SJSA1 (cell line): Measurements from ENCODE around the gene PFAS. TPM values are rescaled to one million over a fixed set of nuclear protein-coding genes. Genes with fewer than 3 reads are reported as not detected.
"Not testable (repeated sequence)": the region's sequence is repeated elsewhere in the genome, so short reads cannot be mapped to it uniquely, and the experiment has no call there.

Experiments used
- DNase-seq, 2 experiments: peaks; one replicate each; pipeline ENCODE4 v3.0.0-alpha.2; 2015 to 2020; ENCODE audit warnings: low spot score in 2 of 2, low read depth in 1 of 2
- H3K27ac ChIP-seq: fragments of 250-450 bp; sonication (Bioruptor Pico); 2 replicates; pipeline ENCODE4 v1.5.1; 2020; ENCODE audit warnings: mild to moderate bottlenecking, moderate library complexity
- H3K27me3 ChIP-seq: fragments of 250-450 bp; sonication (Bioruptor Pico); replicated peaks from 2 replicates; pipeline ENCODE4 v1.5.1; 2020; ENCODE audit warnings: mild to moderate bottlenecking, moderate library complexity
- H3K36me3 ChIP-seq: fragments of 250-450 bp; sonication (Bioruptor Pico); 2 replicates; pipeline ENCODE4 v1.5.1; 2020; ENCODE audit warnings: mild to moderate bottlenecking
- H3K4me1 ChIP-seq: fragments of 250-450 bp; sonication (Bioruptor Pico); replicated peaks from 2 replicates; pipeline ENCODE4 v1.6.1; 2021; ENCODE audit warnings: mild to moderate bottlenecking
- H3K4me3 ChIP-seq: fragments of 250-450 bp; sonication (Bioruptor Pico); 2 replicates; pipeline ENCODE4 v1.5.1; 2020; ENCODE audit warnings: mild to moderate bottlenecking
- H3K9me3 ChIP-seq: fragments of 250-450 bp; sonication (Bioruptor Pico); replicated peaks from 2 replicates; pipeline ENCODE4 v1.5.1; 2020; ENCODE audit warnings: mild to moderate bottlenecking
- total RNA-seq: library from RNA; depleted of rRNA; stranded (reverse); fragments of >200 nt; shearing (Covaris generic); gene quantifications from 2 replicates; pipeline ENCODE4 v1.2.3, GENCODE V29; 2014; rRNA removed

The PFAS gene, protein sequence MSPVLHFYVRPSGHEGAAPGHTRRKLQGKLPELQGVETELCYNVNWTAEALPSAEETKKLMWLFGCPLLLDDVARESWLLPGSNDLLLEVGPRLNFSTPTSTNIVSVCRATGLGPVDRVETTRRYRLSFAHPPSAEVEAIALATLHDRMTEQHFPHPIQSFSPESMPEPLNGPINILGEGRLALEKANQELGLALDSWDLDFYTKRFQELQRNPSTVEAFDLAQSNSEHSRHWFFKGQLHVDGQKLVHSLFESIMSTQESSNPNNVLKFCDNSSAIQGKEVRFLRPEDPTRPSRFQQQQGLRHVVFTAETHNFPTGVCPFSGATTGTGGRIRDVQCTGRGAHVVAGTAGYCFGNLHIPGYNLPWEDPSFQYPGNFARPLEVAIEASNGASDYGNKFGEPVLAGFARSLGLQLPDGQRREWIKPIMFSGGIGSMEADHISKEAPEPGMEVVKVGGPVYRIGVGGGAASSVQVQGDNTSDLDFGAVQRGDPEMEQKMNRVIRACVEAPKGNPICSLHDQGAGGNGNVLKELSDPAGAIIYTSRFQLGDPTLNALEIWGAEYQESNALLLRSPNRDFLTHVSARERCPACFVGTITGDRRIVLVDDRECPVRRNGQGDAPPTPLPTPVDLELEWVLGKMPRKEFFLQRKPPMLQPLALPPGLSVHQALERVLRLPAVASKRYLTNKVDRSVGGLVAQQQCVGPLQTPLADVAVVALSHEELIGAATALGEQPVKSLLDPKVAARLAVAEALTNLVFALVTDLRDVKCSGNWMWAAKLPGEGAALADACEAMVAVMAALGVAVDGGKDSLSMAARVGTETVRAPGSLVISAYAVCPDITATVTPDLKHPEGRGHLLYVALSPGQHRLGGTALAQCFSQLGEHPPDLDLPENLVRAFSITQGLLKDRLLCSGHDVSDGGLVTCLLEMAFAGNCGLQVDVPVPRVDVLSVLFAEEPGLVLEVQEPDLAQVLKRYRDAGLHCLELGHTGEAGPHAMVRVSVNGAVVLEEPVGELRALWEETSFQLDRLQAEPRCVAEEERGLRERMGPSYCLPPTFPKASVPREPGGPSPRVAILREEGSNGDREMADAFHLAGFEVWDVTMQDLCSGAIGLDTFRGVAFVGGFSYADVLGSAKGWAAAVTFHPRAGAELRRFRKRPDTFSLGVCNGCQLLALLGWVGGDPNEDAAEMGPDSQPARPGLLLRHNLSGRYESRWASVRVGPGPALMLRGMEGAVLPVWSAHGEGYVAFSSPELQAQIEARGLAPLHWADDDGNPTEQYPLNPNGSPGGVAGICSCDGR (N-terminal part only)
- 29.3 and 60.1 TPM in 2 replicates for total RNA-seq

DNA sequence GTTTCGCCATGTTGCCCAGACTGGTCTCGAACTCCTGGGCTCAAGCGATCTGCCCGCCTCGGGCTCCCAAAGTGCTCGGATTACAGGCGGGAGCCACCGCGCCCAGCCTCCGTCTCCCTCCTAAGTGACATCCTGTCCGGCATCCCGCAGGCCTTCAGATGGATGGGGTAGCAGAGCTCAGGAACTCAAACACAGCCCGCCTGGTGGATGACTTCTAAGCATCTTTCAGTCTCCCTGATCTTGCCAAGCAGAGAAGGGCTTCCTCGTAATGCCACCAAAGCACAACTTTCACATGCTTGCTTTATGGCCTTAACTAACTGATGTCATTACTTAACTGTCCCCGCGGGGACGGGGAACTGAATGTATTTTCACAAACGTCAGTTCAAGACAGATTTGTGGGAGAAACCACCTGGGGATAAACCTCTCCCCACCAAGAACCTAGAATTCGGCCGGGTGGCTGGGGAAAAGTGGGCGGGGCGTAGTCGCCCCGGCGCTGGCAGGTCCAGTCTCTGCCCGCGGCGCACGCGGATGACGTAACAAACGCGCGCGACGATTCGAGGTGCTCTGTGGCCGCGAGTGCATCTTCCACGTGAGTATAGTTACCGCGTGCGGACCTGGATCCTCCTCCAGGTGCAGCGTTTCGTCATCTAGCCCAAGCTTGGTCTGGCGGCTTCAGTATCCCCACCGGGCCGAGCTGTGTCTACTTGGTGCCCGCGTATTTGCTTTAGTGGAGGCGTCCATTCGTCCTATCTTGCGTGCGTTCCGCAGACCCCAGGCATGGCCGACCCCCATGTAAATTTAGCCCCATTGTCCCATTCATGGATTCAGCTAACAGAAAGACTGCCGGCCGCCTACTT is at the start of gene PFAS:
Gene PFAS, plus strand, starts transcription at position 539 of the 857 bp plus-strand sequence. CDS start 4,649 bp downstream, outside the sequence.
- H3K9me3 ChIP-seq: no peaks in the 10 kb centered on the region
- H3K4me3 ChIP-seq: peak within 1 kb of the TSS; percentile 67
- H3K27me3 ChIP-seq: no peaks in the 10 kb centered on the region
- H3K4me1 ChIP-seq: peaks cover 9% of the 10 kb centered on the region
- H3K27ac ChIP-seq: peak within 1 kb of the TSS; percentile 36
- DNase-seq: peak; percentile 89 to 94
- H3K36me3 ChIP-seq: peaks cover 2% of the 10 kb centered on the region; the same call in 1 of the 2 replicates

DNA sequence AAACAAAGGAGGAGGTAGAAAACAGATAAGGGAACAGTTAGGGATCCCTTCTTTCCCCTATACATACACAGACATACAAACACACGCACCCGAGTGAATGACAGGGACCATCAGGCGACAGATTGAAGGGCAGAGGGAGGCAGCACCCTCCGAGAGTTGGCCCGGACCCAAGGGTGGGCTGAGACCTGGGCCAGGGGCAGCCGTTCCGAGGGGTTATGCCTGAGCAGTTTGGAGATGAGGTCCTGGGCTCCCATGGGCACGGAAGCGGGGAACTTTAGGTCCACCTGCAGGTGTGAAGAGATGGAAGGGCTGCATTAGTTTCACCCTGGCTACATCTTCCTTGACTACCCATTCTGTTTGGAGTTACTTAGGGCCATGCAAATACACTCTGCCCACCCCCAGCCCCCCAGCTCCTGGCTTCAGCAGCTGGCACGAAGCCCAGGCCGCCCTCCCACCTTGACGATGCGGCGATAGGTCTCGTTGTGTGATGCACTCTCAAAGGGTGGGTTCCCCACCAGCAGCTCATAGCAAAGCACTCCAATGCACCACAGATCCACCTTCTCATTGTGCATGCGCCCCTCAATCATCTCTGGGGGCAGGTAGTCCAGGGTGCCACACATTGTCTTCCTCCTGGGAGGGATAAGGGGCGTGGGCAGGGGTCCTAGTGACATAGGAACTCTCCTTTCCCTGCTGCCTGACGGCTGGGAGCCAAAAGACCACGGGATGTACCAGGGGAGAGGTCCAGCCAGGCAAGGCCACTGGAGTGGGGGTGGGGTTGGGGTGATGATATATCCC is 44.1 kb upstream of the PFAS start:
- Histone ChIP-seq H3K4me1 (peaks cover 12% of the 10 kb centered on the region), H3K36me3 (peaks cover 88% of the 10 kb centered on the region), H3K9me3 (no peaks in the 10 kb centered on the region), H3K27ac (no peak overlapping the region), H3K4me3 (no peak overlapping the region), H3K27me3 (no peaks in the 10 kb centered on the region)
- DNase-seq: no peak

DNA sequence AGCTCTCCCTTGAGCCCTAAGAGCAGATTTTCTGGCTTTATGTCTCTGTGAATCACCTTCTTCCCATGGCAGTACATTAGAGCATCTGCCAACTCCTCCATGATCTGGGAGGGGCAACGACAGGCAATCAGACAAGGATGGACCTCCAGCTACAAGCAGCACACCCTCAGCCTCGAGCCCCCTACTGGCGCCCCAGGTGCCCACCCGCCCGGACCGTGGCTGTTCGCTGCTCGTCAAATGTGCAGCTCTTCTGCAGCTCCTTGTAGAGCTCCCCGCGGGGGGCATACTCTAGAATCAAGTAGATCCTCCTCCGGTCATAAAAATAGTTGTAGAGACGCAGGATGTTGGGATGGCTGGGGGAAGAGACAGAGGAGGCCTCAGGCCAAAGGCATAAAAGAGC is 42.6 kb upstream of the PFAS start:
- Histone ChIP-seq H3K4me3 (no peak overlapping the region), H3K9me3 (no peaks in the 10 kb centered on the region), H3K36me3 (peaks cover 83% of the 10 kb centered on the region), H3K4me1 (peaks cover 18% of the 10 kb centered on the region), H3K27ac (no peak overlapping the region), H3K27me3 (no peaks in the 10 kb centered on the region)
- no peak for DNase-seq

DNA sequence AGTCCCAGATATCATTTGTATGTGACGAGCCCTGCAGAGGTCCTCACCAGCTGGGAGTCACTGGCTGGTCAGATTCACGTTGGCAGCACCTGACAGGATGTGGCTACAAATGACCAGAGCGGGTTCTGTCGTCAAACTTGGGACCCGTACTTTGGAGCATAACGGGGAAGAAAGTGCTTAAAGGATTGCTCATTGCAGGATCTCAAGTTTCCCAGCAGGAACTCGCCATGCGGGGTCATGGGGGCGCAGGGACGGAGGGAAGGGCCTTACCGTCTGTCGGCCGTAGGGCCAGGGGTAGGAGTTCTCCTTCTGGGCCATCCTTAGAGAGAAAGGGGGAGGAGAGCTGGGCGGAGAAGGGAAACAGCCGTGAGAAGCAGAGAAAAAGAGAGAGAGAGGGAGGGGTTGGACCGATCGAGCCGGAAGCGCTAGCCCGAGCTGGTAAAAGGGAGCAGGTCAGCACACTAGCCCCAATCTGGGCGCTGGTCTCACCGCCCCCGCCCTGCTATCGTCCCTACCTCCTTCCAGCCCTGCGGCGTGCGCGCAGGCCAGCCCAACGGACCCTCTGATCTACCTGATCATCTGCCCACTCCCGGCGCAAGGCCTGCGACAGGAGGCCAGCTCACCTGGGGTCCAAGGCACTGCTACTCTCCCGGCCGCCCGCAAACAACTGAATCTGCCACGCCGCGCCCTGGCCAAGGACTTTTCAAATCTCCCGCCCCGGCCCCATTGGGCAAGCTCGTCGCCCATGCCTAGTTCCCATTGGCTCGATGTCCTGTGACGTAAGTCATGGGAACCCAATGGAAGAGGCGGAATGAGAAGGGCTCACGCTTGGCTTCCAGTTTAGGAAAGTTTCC is 39.0 kb upstream of the PFAS start, which contains the start of gene AURKB:
Gene AURKB, minus strand, starts transcription at position 669 of the 854 bp plus-strand sequence. Its CDS starts 351 bp downstream, at position 318.
- peak within 1 kb of the TSS; percentile 80 for H3K4me3 ChIP-seq

DNA sequence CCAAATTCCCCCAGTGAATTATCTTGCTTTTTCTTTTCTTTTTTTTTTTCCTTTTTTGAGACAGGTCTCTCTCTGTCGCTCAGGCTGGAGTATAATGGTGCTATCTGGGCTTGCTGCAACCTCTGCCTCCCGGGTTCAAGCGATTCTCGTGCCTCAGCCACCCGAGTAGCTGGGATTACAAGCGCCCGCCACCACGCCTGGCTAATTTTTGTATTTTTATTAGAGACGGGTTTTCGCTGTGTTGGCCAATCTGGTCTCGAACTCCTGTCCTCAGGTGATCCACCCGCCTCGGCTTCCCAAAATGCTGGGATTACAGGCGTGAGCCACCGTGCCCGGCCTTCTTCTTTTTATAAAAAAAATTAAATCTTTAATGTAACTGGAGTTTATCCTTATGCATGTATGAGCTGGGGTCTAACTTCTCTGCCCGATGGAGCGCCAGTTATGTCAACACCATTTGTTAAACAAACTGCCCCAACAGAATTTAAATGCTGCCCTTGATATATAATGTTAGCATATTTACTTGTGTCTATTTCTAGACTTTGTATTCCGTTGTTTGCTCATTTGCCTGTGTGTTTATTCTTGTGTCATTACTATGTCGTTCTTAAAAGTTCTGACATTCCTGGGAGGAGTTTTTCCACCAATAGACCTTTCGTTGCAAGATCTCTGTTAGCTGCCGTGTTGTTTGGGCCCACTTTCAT is 38.2 kb upstream of the PFAS start:
- peak overlapping the region; percentile 80 for H3K4me3 ChIP-seq
- peak overlapping the region; percentile 98 for H3K27ac ChIP-seq
- H3K4me1 ChIP-seq: peaks cover 19% of the 10 kb centered on the region
- H3K36me3 ChIP-seq: peaks cover 42% of the 10 kb centered on the region
- H3K9me3 ChIP-seq: no peaks in the 10 kb centered on the region
- DNase-seq: peak; percentile 48 to 56
- H3K27me3 ChIP-seq: no peaks in the 10 kb centered on the region

More for the DNA sequence above, 39.0 kb upstream of the PFAS start, which contains the start of gene AURKB:
- Histone ChIP-seq H3K9me3 (no peaks in the 10 kb centered on the region), H3K27me3 (no peaks in the 10 kb centered on the region), H3K4me1 (peaks cover 19% of the 10 kb centered on the region), H3K36me3 (peaks cover 50% of the 10 kb centered on the region), H3K27ac (peak within 1 kb of the TSS; percentile 98)
- DNase-seq: peak; percentile 94 to 97

DNA sequence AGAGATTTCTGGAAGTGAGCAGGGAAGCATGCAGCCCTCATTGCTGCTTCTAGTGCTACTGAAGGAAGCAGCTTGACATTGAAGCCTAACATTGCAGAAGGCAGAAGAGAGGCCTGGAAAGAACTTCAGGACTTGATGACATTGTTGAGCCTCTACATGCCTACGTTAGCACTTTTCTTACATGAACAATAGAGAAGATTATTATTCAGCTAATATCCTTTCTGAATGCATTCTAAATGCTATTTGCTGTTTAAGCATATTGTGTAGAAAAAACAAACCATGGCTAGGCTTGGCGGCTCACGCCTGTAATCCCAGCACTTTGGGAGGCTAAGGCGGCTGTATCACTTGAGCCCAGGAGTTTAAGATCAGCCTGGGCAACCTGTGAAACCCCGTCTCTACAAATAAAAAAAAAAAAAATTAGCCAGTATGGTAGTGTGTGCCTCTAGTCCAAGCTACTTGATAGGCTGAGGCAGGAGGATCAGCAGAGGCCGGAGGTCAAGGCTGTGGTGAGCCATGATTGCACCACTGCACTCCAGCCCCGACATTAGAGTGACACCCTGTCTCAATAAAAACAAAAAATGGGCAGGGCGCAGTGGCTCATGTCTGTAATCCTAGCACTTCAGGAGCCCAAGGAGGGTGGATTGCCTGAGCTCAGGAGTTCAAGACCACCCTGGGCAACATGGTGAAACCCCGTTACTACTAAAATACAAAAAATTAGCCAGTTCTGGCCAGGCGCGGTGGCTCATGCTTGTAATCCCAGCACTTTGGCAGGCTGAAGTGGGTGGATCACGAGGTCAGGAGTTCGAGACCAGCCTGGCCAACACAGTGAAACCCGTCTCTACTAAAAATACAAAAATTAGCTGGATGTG is 36.5 kb upstream of the PFAS start:
- peaks cover 26% of the 10 kb centered on the region for H3K36me3 ChIP-seq
- no peak overlapping the region for H3K4me3 ChIP-seq
- no peak overlapping the region for H3K27ac ChIP-seq
- H3K4me1 ChIP-seq: peaks cover 17% of the 10 kb centered on the region
- H3K27me3 ChIP-seq: no peaks in the 10 kb centered on the region
- no peak for DNase-seq
- no peaks in the 10 kb centered on the region for H3K9me3 ChIP-seq

DNA sequence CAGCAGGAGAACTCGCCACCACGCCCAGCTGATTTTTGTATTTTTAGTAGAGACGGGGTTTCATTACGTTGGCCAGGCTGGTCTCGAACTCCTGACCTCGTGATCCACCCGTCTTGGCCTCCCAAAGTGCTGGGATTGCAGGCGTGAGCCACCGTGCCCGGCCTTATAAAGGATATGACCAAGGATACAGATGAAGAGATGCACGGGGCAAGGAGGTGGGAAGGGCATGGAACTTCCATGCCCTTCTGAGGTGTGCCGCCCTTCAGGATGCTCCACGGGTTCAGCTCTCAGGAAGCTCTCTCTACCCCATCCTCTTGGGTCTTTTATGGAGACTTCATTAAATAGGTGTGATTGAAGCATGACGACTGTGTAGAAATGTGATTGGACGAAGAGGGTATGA is 35.1 kb upstream of the PFAS start:
- DNase-seq, H3K9me3 ChIP-seq, H3K27ac ChIP-seq, H3K4me3 ChIP-seq, H3K27me3 ChIP-seq: not testable (repeated sequence)
- Histone ChIP-seq H3K4me1 (peaks cover 11% of the 10 kb centered on the region), H3K36me3 (peaks cover 14% of the 10 kb centered on the region)

DNA sequence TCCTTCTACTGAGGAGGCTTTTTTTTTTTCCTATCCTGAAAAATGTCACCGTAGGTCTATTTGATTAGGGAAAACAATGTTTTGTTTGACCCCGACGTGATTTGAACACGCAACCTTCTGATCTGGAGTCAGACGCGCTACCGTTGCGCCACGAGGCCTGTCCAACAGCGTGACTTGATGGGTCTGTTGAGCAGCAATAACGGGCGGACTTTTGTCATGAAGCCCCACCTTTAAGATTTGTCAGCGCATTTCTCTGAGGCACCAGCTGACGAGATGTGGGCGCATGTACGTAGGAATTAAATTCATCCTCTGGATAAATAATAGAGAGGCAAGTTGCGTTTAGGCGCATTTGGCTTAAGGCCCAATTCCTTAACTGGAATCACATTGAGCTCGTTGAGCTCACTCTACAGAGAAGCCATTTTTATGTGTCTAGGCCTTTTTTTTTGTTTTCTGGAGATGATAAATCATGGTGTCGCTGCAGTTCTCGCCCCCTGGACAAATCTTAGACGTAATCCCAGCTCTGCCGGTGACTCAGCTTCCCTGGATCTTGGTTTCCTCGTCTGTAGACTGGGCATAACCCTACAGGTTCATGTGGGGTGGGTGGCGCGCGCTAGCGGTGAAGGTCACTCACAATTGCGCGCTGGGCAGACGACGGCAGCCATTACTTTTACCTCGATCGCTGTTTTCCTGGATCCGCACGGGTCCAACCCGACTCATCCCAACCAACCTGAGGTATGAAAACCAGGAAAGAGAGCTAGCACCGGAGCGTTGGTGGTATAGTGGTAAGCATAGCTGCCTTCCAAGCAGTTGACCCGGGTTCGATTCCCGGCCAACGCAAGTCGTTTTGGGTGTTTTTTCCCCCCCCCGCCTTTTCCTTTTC is 28.1 kb upstream of the PFAS start:
- DNase-seq: peak; percentile 87 to 96
- H3K4me1 ChIP-seq: peaks cover 13% of the 10 kb centered on the region
- peak overlapping the region; percentile 66 for H3K27ac ChIP-seq
- H3K4me3 ChIP-seq: peak overlapping the region; percentile 49
- no peaks in the 10 kb centered on the region for H3K27me3 ChIP-seq
- no peaks in the 10 kb centered on the region for H3K9me3 ChIP-seq
- H3K36me3 ChIP-seq: no peaks in the 10 kb centered on the region

DNA sequence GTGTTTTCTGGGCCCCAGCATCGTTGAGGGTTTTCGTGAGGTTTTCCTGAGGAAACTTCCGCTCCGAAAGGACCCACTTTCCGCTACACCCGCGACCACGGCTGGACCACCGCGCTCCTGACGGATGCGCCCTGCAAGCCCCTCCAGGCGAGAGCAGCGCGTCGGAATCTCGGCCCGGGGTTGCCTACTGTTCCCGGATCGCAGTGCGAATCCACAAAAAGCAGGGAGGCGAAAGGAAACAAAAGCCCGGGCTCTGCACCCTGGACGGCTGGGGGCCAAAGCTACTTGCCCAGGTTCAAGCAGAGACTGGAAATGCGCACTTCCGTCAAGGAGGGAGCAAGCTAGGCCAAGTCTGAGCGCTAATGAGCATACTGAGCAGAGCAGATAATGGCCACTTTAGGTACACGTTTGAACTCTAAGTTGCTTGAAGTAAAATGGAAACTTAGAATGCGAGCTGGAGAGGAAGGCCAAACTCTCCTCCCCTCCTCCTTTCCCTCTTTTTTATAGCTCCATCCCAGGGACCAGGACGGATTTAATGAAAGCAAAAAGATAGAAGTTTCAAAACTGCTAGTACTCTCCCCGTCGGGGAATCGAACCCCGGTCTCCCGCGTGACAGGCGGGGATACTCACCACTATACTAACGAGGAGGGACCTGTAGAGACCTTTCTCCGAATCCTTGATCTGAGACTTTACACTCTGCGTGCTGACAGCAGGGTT is 27.3 kb upstream of the PFAS start:
- peak overlapping the region; percentile 49 for H3K4me3 ChIP-seq
- H3K27ac ChIP-seq: peak overlapping the region; percentile 66
- DNase-seq: peak; percentile 83 to 98
- H3K4me1 ChIP-seq: peaks cover 13% of the 10 kb centered on the region
- H3K27me3 ChIP-seq: no peaks in the 10 kb centered on the region
- no peaks in the 10 kb centered on the region for H3K9me3 ChIP-seq
- H3K36me3 ChIP-seq: no peaks in the 10 kb centered on the region
